Ishikawa (cell line): ENCODE measurements around the gene GAS2.

Experiments used
- CEBPB ChIP-seq: IDR thresholded peaks from 2 replicates; pipeline ENCODE4 v1.6.1; 2012
- TCF12 ChIP-seq: IDR thresholded peaks from 2 replicates; pipeline ENCODE4 v1.6.1; 2012; ENCODE audit warnings: low read depth

- no peak for TF ChIP-seq TCF12
- no peak for TF ChIP-seq CEBPB
Measured at GRCh38 chr11:22774716-22775115, 108.3 kb downstream of the GAS2 start.
